T-helper 2 cell (primary cell): ENCODE data around the gene SLC4A11.
"Not testable (repeated sequence)": the region's sequence is repeated elsewhere in the genome, so short reads cannot be mapped to it uniquely, and the experiment has no call there.

ENCODE experiments used
- DNase-seq, 5 experiments: peaks; one replicate each; pipeline versions ENCODE4 v3.0.0 to v3.0.0-alpha.2; 2012 to 2022

SLC4A11 gene

GRCh38 chr20:3202965-3203314 is 36.0 kb downstream of the SLC4A11 start:
- DNase-seq: no peak

DNA sequence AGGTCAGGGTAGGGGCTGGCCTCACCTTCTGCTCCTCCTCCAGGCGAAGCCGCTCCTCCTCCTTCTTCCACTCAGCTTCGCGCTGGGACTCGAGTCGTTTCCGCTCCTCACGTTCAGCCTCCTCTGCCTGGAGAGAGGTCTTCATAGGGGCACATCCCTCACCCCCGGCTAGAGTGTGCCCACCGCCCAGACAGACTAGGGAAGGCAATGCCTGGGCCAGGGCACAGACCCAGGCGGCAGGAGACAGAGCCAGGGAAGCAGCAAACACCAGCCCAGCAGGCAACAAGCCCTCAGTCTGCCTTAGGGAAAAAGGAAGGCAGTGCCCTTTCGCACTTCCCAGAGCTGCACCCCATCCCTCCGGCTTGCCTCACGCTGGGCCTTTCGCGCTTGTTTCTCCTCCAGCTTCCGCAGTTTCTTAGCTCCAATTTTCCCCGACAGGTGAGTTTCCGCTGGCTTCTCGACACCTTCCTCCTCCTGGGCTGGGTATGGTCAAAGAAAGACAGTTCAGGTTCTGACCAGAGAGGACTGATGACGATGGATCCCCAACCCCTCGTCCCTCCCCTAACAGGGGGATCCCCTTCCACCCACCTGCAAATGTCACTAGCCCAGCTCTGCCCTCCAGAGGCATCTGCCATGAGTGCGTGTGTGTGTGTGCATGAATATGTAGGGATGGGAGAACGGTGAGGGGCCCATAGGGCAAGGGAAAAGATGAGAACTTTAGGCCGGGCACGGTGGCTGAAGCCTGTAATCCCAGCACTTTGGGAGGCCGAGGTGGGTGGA is 38.8 kb downstream of the SLC4A11 start:
- no peak for DNase-seq

GRCh38 chr20:3199206-3199605 is 39.8 kb downstream of the SLC4A11 start:
- no peak for DNase-seq

DNA sequence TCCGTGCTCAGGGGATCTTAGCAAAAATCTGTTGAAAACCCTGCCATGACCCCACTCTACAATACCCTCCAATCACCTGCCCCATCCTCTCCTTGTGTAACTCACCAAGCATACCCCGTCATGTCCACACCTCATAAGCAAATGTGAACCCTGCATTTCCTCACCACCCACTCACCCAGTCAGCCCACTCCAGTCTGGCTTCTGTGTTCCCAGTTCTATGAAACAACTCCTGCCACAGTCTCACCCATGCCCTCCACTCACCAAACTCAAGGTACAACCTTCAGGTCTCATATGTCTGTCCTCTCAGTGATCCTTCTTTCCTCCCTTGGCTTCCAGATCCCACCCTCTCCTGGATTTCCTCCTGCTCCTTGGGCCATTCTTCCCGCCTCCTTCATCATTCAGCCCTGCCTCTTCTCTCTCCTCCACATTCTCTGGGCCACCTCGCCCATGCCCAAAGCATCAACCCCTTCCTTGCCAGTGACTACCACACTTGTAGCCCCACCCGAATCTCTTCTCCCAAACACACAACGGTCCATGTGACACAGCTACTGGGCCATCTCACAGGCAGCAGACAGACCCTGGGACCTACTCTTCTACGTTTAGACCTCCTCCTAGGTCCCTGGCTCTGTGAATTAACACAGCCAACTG is 43.3 kb downstream of the SLC4A11 start:
- no peak for DNase-seq

GRCh38 chr20:3194617-3195280 is 44.2 kb downstream of the SLC4A11 start:
- no peak for DNase-seq

DNA sequence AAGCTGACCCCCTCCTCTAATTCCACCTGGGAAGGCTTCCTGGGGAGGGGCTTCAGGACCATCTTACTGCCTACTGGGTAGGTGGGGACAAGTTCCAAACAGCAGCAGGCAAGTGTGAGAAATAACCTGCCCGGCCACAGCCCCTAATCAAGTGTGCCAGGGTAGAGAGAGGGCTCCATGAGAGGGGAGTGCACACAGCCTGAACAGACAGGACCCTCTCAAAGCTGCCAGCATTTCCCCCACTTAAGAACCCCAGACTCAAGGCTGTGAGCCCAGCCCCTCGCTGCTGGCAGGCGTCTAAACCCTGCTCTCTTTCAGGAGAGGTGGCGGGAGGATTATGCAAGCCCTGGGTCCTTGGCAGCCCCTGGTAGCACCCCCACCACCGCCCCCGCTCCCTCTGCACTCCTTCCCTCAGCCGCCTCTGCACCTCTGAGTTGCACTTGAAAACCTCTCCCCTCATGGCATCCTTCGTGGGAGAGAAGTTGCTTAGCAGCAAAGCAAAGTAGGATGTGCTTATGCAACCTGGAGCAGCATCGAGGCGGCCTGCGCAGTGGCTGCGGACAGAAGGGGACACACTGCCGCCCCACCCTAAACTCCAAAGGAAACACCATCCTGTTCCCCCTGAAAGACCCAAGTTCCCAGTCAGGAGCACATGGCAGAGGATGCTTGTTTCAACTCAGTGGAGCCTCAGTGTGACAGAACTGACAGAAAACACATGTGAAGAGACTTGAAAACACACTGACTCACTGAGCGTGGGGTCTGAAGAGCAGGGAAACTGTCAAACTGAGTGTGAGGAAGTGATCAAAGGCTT is 45.0 kb downstream of the SLC4A11 start:
- DNase-seq: no peak

GRCh38 chr20:3192226-3193015 is 46.6 kb downstream of the SLC4A11 start:
- no peak for DNase-seq

GRCh38 chr20:3190681-3191111 is 48.3 kb downstream of the SLC4A11 start:
- no peak for DNase-seq

- DNase-seq: no peak
Observed at GRCh38 chr20:3189561-3190131, 49.3 kb downstream of the SLC4A11 start.

GRCh38 chr20:3188823-3189413 is 50.1 kb downstream of the SLC4A11 start:
- DNase-seq: no peak

DNA sequence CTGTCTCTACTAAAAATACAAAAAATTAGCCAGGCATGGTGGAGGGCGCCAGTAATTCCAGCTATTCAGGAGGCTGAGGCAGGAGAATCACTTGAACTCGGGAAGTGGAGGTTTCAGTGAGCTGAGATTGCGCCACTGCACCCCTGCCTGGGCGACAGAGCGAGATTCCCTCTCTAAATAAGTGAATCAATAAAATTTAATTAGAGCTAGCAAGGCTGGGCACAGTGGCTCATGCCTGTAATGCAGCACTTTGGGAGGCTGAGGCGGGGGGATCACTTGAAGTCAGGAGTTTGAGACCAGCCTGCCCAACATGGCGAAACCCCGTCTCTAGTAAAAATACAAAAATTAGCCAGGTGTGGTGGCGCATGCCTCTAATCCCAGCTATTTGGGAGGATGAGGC is 51.1 kb downstream of the SLC4A11 start:
- not testable (repeated sequence) for DNase-seq

GRCh38 chr20:3183896-3184612 is 54.9 kb downstream of the SLC4A11 start:
- DNase-seq: no peak

DNA sequence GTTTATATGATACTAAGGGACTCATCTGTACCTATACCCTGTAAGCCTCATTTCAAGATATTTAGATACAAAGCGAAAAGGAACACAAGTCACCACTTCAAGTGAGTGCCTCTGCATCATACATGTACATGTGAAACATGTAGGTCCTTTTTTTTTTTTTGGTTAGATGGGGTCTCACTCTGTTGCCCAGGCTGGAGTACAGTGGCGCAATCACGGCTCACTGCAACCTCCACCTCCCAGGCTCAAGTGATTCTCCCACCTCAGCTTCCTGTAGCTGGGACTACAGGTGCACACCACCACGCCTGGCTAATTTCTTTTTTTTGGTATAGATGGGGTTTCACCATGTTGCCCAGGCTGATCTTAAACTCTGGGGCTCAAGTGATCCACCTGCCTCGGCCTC is 56.6 kb downstream of the SLC4A11 start:
- not testable (repeated sequence) for DNase-seq

DNA sequence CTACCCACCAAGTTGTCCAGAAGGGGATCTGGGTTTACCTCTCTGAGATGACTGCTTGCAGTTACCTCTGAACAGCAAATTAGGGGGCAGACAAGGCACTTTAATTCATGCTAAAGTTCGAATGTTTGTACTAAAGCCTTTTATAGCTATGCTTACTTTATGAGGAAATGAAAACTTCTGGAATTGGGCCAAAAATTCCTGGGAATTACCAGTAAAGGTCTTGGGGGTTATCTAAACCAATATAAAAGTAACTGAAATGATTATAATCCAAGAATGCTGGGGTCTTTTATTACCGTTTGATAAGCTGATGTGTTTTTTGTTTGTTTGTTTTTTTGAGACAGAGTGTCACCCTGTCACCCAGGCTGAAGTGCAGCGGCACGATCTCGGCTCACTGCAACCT is 57.7 kb downstream of the SLC4A11 start:
- no peak for DNase-seq

GRCh38 chr20:3180319-3180718 is 58.7 kb downstream of the SLC4A11 start:
- DNase-seq: no peak

GRCh38 chr20:3177746-3178485 is 61.1 kb downstream of the SLC4A11 start:
- no peak for DNase-seq
